Endodermal cell (in vitro differentiated cells): ENCODE measurements around the gene GATAD2A. TPM values are rescaled to one million over a fixed set of nuclear protein-coding genes. Genes with fewer than 3 reads are reported as not detected.
A peak's percentile ranks its signal among the peaks of the same experiment; 100 is the strongest.

Source experiments
- DNase-seq: peaks from one replicate; pipeline ENCODE4 v3.0.0-alpha.2; 2017
- H3K27ac ChIP-seq: 2 replicates; pipeline ENCODE4 v1.5.1; 2013; ENCODE audit warnings: mild to moderate bottlenecking, low read depth, low read length, moderate library complexity
- H3K27me3 ChIP-seq: 2 replicates; pipeline ENCODE4 v1.6.1; 2013; ENCODE audit warnings: mild to moderate bottlenecking, low read length, moderate library complexity; ENCODE audit not compliant: insufficient read depth, control insufficient read depth, poor library complexity, severe bottlenecking
- H3K36me3 ChIP-seq: 2 replicates; pipeline ENCODE4 v1.7.0; 2013; ENCODE audit warnings: mild to moderate bottlenecking, low read length, moderate library complexity; ENCODE audit not compliant: control insufficient read depth, insufficient read depth
- H3K4me1 ChIP-seq: one replicate; pipeline ENCODE4 v1.7.0; 2013; ENCODE audit warnings: low read length; ENCODE audit not compliant: control insufficient read depth, insufficient read depth
- H3K4me3 ChIP-seq: 2 replicates; pipeline ENCODE4 v1.5.1; 2013; ENCODE audit warnings: mild to moderate bottlenecking, low read length, moderate library complexity
- H3K9ac ChIP-seq: 2 replicates; pipeline ENCODE4 v1.6.1; 2013; ENCODE audit warnings: mild to moderate bottlenecking, low read length, moderate library complexity; ENCODE audit not compliant: poor library complexity, severe bottlenecking; ENCODE audit errors: extremely low read depth
- H3K9me3 ChIP-seq: 2 replicates; pipeline ENCODE4 v1.6.1; 2013; ENCODE audit warnings: mild to moderate bottlenecking, low read length, moderate library complexity; ENCODE audit not compliant: control insufficient read depth
- H3K27ac Mint-ChIP-seq: 2 replicates; pipeline ENCODE4 v1.8.0; 2020; ENCODE audit warnings: mixed read lengths
- H3K27me3 Mint-ChIP-seq: 2 replicates; pipeline ENCODE4 v1.8.0; 2021; ENCODE audit warnings: mild to moderate bottlenecking, mixed read lengths; ENCODE audit not compliant: insufficient read depth
- H3K36me3 Mint-ChIP-seq: 2 replicates; pipeline ENCODE4 v1.8.0; 2020; ENCODE audit warnings: low read depth, mixed read lengths
- H3K4me1 Mint-ChIP-seq: 2 replicates; pipeline ENCODE4 v1.8.0; 2020; ENCODE audit warnings: mixed read lengths
- H3K4me3 Mint-ChIP-seq: 2 replicates; pipeline ENCODE4 v1.8.0; 2020; ENCODE audit warnings: mild to moderate bottlenecking, moderate library complexity, mixed read lengths
- H3K9me3 Mint-ChIP-seq: 2 replicates; pipeline ENCODE4 v1.8.0; 2020; ENCODE audit warnings: mild to moderate bottlenecking, mixed read lengths
- WGBS, 2 experiments: methylation state at CpG; one replicate each; pipeline versions ENCODE4 v1.1.5 to v1.1.7; 2013; ENCODE audit warnings: missing lambda C conversion rate in 2 of 2, mixed read lengths in 1 of 2; ENCODE audit not compliant: insufficient coverage in 1 of 2, insufficient read length in 1 of 2; 5-methylcytosine and 5-hydroxymethylcytosine counted together
- total RNA-seq, 2 donors: library from RNA; stranded (reverse); fragmentation: NEBNext Ultra II Directional in 1 of 2; extraction: Animal tissue kit (Norgen Biotek cat#: 25700) in 1 of 2; gene quantifications; 2 replicates in 1 of 2; 3 replicates in 1 of 2; pipeline ENCODE4 v1.2.1, GENCODE V29; 2021
- TF ChIP-seq, protein P1 (sequence below): fragments of 200-600 bp; sonication (generic); conservative IDR thresholded peaks from 2 replicates; pipeline ENCODE4 v1.5.0; 2021; ENCODE audit warnings: antibody characterized with exemption, mild to moderate bottlenecking

The GATAD2A gene
- total RNA-seq, 2 donors from 2014 or later: 115 to 126 TPM

- TF ChIP-seq, protein P1, sequence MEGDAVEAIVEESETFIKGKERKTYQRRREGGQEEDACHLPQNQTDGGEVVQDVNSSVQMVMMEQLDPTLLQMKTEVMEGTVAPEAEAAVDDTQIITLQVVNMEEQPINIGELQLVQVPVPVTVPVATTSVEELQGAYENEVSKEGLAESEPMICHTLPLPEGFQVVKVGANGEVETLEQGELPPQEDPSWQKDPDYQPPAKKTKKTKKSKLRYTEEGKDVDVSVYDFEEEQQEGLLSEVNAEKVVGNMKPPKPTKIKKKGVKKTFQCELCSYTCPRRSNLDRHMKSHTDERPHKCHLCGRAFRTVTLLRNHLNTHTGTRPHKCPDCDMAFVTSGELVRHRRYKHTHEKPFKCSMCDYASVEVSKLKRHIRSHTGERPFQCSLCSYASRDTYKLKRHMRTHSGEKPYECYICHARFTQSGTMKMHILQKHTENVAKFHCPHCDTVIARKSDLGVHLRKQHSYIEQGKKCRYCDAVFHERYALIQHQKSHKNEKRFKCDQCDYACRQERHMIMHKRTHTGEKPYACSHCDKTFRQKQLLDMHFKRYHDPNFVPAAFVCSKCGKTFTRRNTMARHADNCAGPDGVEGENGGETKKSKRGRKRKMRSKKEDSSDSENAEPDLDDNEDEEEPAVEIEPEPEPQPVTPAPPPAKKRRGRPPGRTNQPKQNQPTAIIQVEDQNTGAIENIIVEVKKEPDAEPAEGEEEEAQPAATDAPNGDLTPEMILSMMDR: peak; percentile 99
- 46 to 50% methylated on average over 29 to 48 of the region's 48 CpGs for WGBS, 2 experiments
- no peak overlapping the region for H3K27ac ChIP-seq
- H3K9me3 Mint-ChIP-seq: no peaks in the 10 kb centered on the region
- DNase-seq: peak; percentile 94
- H3K9me3 ChIP-seq: no peaks in the 10 kb centered on the region
- no peak overlapping the region for H3K9ac ChIP-seq
- no peak overlapping the region for H3K4me3 ChIP-seq
- H3K27ac Mint-ChIP-seq: peak overlapping the region; percentile 15
- H3K27me3 ChIP-seq: no peaks in the 10 kb centered on the region
- H3K27me3 Mint-ChIP-seq: peaks cover 21% of the 10 kb centered on the region
- H3K4me1 ChIP-seq: no peaks in the 10 kb centered on the region
- H3K4me3 Mint-ChIP-seq: no peak overlapping the region
- no peaks in the 10 kb centered on the region for H3K4me1 Mint-ChIP-seq
- H3K36me3 Mint-ChIP-seq: peaks cover 22% of the 10 kb centered on the region
- peaks cover 16% of the 10 kb centered on the region for H3K36me3 ChIP-seq
Observed at GRCh38 chr19:19531951-19532805, 126.7 kb downstream of the GATAD2A start.

GRCh38 chr19:19532806-19533701 is 127.6 kb downstream of the GATAD2A start:
- H3K27me3 ChIP-seq: no peaks in the 10 kb centered on the region
- H3K36me3 ChIP-seq: peaks cover 16% of the 10 kb centered on the region
- Mint-ChIP-seq H3K4me3 (no peak overlapping the region), H3K9me3 (no peaks in the 10 kb centered on the region), H3K36me3 (peaks cover 18% of the 10 kb centered on the region), H3K4me1 (no peaks in the 10 kb centered on the region), H3K27me3 (peaks cover 30% of the 10 kb centered on the region), H3K27ac (no peak overlapping the region)
- H3K27ac ChIP-seq: no peak overlapping the region
- H3K9ac ChIP-seq: no peak overlapping the region
- 84% methylated on average over 11 to 14 of the region's 14 CpGs for WGBS, 2 experiments
- no peaks in the 10 kb centered on the region for H3K9me3 ChIP-seq
- no peaks in the 10 kb centered on the region for H3K4me1 ChIP-seq
- H3K4me3 ChIP-seq: no peak overlapping the region
- no peak for DNase-seq
- TF ChIP-seq, protein P1: no peak

- peaks cover 2% of the 10 kb centered on the region for H3K4me1 Mint-ChIP-seq
- Histone ChIP-seq H3K9ac (no peak overlapping the region), H3K27ac (no peak overlapping the region), H3K4me1 (no peaks in the 10 kb centered on the region), H3K27me3 (no peaks in the 10 kb centered on the region), H3K9me3 (no peaks in the 10 kb centered on the region), H3K4me3 (no peak overlapping the region), H3K36me3 (peaks cover 16% of the 10 kb centered on the region)
- H3K36me3 Mint-ChIP-seq: peaks cover 12% of the 10 kb centered on the region
- no peak for DNase-seq
- no peak overlapping the region for H3K4me3 Mint-ChIP-seq
- WGBS, 2 experiments: 92 to 94% methylated on average over 5 to 6 of the region's 6 CpGs
- no peaks in the 10 kb centered on the region for H3K9me3 Mint-ChIP-seq
- TF ChIP-seq, protein P1: no peak
- no peak overlapping the region for H3K27ac Mint-ChIP-seq
- peaks cover 35% of the 10 kb centered on the region for H3K27me3 Mint-ChIP-seq
Observed at GRCh38 chr19:19533841-19534240, 128.4 kb downstream of the GATAD2A start.
